ENCODE measurements around the gene PLCXD3. TPM values are rescaled to one million over a fixed set of nuclear protein-coding genes. Genes with fewer than 3 reads are reported as not detected.
"Not testable (repeated sequence)": the region's sequence is repeated elsewhere in the genome, so short reads cannot be mapped to it uniquely, and the experiment has no call there.

The PLCXD3 gene
- total and polyA plus RNA-seq, 10 donors, result 0.07 to 0.61 (median 0.20) TPM

- TF ChIP-seq POLR2A (IDR thresholded peaks at IDR 0.05), result no peak
- intact Hi-C loops (cut with DNase I; ENCODE audit: low total_unique reads), result no loop called here
These were observed 7.1 kb downstream of the PLCXD3 start for GRCh38 chr5:41503310-41503709.

GRCh38 chr5:41493490-41494126 is 16.8 kb downstream of the PLCXD3 start:
- H3K9me3 ChIP-seq, result peaks cover 0 to 11% (median 0%) of the 10 kb centered on the region in 8 donors
- intact Hi-C loops (cut with DNase I; ENCODE audit: low total_unique reads); DNase-seq; H3K4me3 ChIP-seq; H3K27ac ChIP-seq; H3K36me3 ChIP-seq; H3K4me1 ChIP-seq; H3K27me3 ChIP-seq (replicated peaks in 1 of 7): not testable (repeated sequence)
- WGBS, 5 donors, result 87 to 94% (median 89%) methylated on average over 22 to 24 of the region's 24 CpGs

More at GRCh38 chr5:41503310-41503709, 7.1 kb downstream of the PLCXD3 start:
- no peaks in the 10 kb centered on the region for H3K4me1 ChIP-seq
- H3K4me3 ChIP-seq, result no peak overlapping the region
- 83 to 90% (median 87%) methylated on average over 2 of the region's 2 CpGs for WGBS, 5 donors
- no peaks in the 10 kb centered on the region for H3K9me3 ChIP-seq
- DNase-seq, result no peak
- no peaks in the 10 kb centered on the region for H3K27me3 ChIP-seq (replicated peaks in 1 of 7)
- H3K36me3 ChIP-seq, result no peaks in the 10 kb centered on the region
- H3K27ac ChIP-seq, result no peak overlapping the region

- intact Hi-C loops (cut with DNase I; ENCODE audit: low total_unique reads), result no loop called here
- DNase-seq, result no peak
- TF ChIP-seq POLR2AphosphoS5 (IDR thresholded peaks at IDR 0.05) (no peak), POLR2A (IDR thresholded peaks at IDR 0.05) (no peak), CTCF (IDR thresholded peaks at IDR 0.05 in 8 of 11, conservative IDR thresholded peaks at IDR 0.05 in 3 of 11) (no peak)
- WGBS, 5 donors, result 73 to 95% (median 85%) methylated on average over 3 of the region's 3 CpGs
- no peaks in the 10 kb centered on the region for H3K4me1 ChIP-seq
- H3K9me3 ChIP-seq, result no peaks in the 10 kb centered on the region
- H3K27ac ChIP-seq, result no peak overlapping the region
- no peaks in the 10 kb centered on the region for H3K36me3 ChIP-seq
- no peak overlapping the region for H3K4me3 ChIP-seq
- no peaks in the 10 kb centered on the region for H3K27me3 ChIP-seq (replicated peaks in 1 of 7)
These were observed 24.9 kb downstream of the PLCXD3 start for GRCh38 chr5:41485533-41485932.

- H3K36me3 ChIP-seq, result no peaks in the 10 kb centered on the region
- H3K4me3 ChIP-seq, result no peak overlapping the region
- H3K27ac ChIP-seq, result no peak overlapping the region
- DNase-seq, result no peak
- no peak for TF ChIP-seq POLR2A (IDR thresholded peaks at IDR 0.05)
- no peak for TF ChIP-seq POLR2AphosphoS5 (IDR thresholded peaks at IDR 0.05)
- TF ChIP-seq CTCF (IDR thresholded peaks at IDR 0.05 in 8 of 11, conservative IDR thresholded peaks at IDR 0.05 in 3 of 11), result no peak
- H3K4me1 ChIP-seq, result no peaks in the 10 kb centered on the region
- 48 to 70% (median 60%) methylated on average over 2 of the region's 2 CpGs for WGBS, 5 donors
- intact Hi-C loops (cut with DNase I; ENCODE audit: low total_unique reads), result no loop called here
- H3K27me3 ChIP-seq (replicated peaks in 1 of 7), result no peaks in the 10 kb centered on the region
- peaks cover 0 to 4% (median 0%) of the 10 kb centered on the region in 8 donors for H3K9me3 ChIP-seq
These were observed 27.7 kb downstream of the PLCXD3 start for GRCh38 chr5:41482715-41483114.

- TF ChIP-seq CTCF (IDR thresholded peaks at IDR 0.05 in 8 of 11, conservative IDR thresholded peaks at IDR 0.05 in 3 of 11) (no peak), POLR2A (IDR thresholded peaks at IDR 0.05) (no peak), POLR2AphosphoS5 (IDR thresholded peaks at IDR 0.05) (no peak)
- Histone ChIP-seq H3K36me3 (no peaks in the 10 kb centered on the region), H3K4me3 (no peak overlapping the region), H3K4me1 (no peaks in the 10 kb centered on the region), H3K27ac (no peak overlapping the region), H3K9me3 (peaks cover 0 to 9% (median 0%) of the 10 kb centered on the region in 8 donors), H3K27me3 (replicated peaks in 1 of 7) (no peaks in the 10 kb centered on the region)
- intact Hi-C loops (cut with DNase I; ENCODE audit: low total_unique reads), result no loop called here
- 85 to 89% (median 88%) methylated on average over 6 of the region's 6 CpGs for WGBS, 5 donors
- DNase-seq, result no peak
These were observed 28.2 kb downstream of the PLCXD3 start for GRCh38 chr5:41482173-41482572.

GRCh38 chr5:41471571-41472208 is 38.7 kb downstream of the PLCXD3 start:
- WGBS, 5 donors, result 20% methylated on average over 1 of the region's 1 CpG; no CpG with 5 or more reads in 4 of the 5 donors
- H3K27me3 ChIP-seq (replicated peaks in 1 of 7); H3K4me3 ChIP-seq; H3K27ac ChIP-seq; intact Hi-C loops (cut with DNase I; ENCODE audit: low total_unique reads); H3K36me3 ChIP-seq; H3K4me1 ChIP-seq; DNase-seq: not testable (repeated sequence)
- peaks cover 10 to 42% (median 34%) of the 10 kb centered on the region in 8 donors for H3K9me3 ChIP-seq

All from spleen (tissue), 11 donors.